ENCODE results near the gene HAGHL. TPM values are rescaled to one million over a fixed set of nuclear protein-coding genes. Genes with fewer than 3 reads are reported as not detected.
A peak's percentile ranks its signal among the peaks of the same experiment; 100 is the strongest.

HAGHL gene
- total and polyA plus RNA-seq, 4 donors, result 4.1 to 26.7 (median 13.1) TPM

- H3K4me1 ChIP-seq (ENCODE audit: control insufficient read depth in 5 of 5, insufficient read depth in 5 of 5, low read length in 5 of 5), result peaks cover 4 to 35% (median 25%) of the 10 kb centered on the region in 5 donors
- no peak overlapping the region for H3K9ac ChIP-seq (ENCODE audit: insufficient read depth in 1 of 2, low read length in 2 of 2)
- no peak for TF ChIP-seq CTCF (IDR thresholded peaks at IDR 0.05; ENCODE audit: control extremely low read depth, extremely low read depth)
- DNase-seq (no peak), ATAC-seq (ENCODE audit: insufficient read depth, low FRiP score) (no peak)
- 45 to 51% methylated on average over 44 of the region's 44 CpGs for WGBS, 2 donors
- no peaks in the 10 kb centered on the region for H3K9me3 ChIP-seq (ENCODE audit: control insufficient read depth in 4 of 4, insufficient read depth in 3 of 4, low read length in 3 of 4)
- H3K27ac ChIP-seq (ENCODE audit: low read depth in 1 of 2, low read length in 1 of 2), result peak overlapping the region; percentile 83 to 94
- H3K4me3 ChIP-seq, result peak overlapping the region; percentile 84
- H3K27me3 ChIP-seq (ENCODE audit: control insufficient read depth in 3 of 3, insufficient read depth in 3 of 3, low read length in 2 of 3), result no peaks in the 10 kb centered on the region
- H3K36me3 ChIP-seq (ENCODE audit: control insufficient read depth in 4 of 4, insufficient read depth in 4 of 4, low read length in 4 of 4), result peaks cover 3 to 21% (median 16%) of the 10 kb centered on the region in 4 donors
These were observed 45.8 kb upstream of the HAGHL start for GRCh38 chr16:680967-681745.

DNA sequence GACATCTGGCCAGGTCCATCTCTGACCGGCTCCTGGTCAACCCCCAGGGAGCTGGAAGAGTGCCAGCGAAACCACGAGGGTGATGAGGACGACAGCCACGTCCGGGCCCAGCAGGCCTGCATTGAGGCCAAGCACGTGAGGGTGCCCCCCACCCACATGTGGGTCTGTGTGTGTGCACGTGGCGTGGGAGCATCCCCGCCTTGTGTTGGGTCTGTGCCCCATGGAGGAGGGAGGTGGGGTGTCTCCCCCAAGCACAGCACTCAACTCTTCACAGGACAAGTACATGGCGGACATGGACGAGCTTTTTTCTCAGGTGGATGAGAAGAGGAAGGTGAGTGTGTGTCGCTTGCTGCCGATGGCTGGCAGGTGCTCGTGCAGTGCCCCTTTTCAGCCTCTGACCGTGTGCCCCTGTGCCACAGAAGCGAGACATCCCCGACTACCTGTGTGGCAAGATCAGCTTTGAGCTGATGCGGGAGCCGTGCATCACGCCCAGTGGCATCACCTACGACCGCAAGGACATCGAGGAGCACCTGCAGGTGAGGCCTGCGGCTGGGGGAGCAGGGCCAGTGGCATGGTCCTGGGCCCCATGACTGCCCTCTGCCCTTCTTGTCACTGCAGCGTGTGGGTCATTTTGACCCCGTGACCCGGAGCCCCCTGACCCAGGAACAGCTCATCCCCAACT is 45.0 kb upstream of the HAGHL start:
- no peak overlapping the region for H3K9ac ChIP-seq (ENCODE audit: insufficient read depth in 1 of 2, low read length in 2 of 2)
- peaks cover 4 to 35% (median 25%) of the 10 kb centered on the region in 5 donors for H3K4me1 ChIP-seq (ENCODE audit: control insufficient read depth in 5 of 5, insufficient read depth in 5 of 5, low read length in 5 of 5)
- 77 to 79% methylated on average over 26 to 28 of the region's 28 CpGs for WGBS, 2 donors
- no peak for TF ChIP-seq CTCF (IDR thresholded peaks at IDR 0.05; ENCODE audit: control extremely low read depth, extremely low read depth)
- H3K36me3 ChIP-seq (ENCODE audit: control insufficient read depth in 4 of 4, insufficient read depth in 4 of 4, low read length in 4 of 4), result peaks cover 3 to 28% (median 17%) of the 10 kb centered on the region in 4 donors
- no peak for DNase-seq
- no peaks in the 10 kb centered on the region for H3K9me3 ChIP-seq (ENCODE audit: control insufficient read depth in 4 of 4, insufficient read depth in 3 of 4, low read length in 3 of 4)
- H3K27me3 ChIP-seq (ENCODE audit: control insufficient read depth in 3 of 3, insufficient read depth in 3 of 3, low read length in 2 of 3), result no peaks in the 10 kb centered on the region
- H3K4me3 ChIP-seq, result no peak overlapping the region
- no peak for ATAC-seq (ENCODE audit: insufficient read depth, low FRiP score)
- H3K27ac ChIP-seq (ENCODE audit: low read depth in 1 of 2, low read length in 1 of 2), result no peak overlapping the region

DNA sequence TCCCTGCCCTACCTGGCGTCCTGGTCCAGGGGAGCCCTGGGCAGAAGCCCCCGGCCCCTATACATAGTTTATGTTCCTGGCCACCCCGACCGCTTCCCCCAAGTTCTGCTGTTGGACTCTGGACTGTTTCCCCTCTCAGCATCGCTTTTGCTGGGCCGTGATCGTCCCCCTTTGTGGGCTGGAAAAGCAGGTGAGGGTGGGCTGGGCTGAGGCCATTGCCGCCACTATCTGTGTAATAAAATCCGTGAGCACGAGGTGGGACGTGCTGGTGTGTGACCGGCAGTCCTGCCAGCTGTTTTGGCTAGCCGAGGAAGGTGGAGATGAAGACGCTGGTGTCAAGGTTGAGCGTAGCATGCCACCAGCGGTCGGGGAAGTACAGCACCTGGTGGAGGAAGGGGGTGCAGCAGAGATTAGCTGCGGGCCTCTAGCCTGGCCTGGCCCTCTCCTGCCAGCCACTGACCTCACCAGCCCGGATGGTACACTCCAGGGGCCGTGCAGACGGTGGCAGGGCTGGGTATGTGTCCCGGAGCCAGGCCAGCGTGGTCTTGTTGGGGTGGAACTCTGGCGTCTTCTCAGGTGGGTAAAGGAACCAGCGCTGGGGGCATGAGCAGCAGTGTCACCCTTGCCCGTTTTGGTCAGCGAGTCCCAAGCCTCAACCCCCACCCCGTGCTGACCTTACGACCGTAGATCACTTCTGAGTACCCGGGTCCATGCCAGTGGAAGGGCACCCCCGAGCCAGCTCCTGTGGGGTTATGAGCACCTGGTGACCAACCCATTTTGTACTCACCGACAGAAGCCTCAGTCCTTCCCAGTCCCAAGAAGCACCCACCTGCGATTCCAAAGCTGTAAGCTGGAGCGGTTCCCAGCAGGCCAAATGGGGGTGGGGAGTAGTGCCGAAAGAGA is 44.2 kb upstream of the HAGHL start:
- 89 to 91% methylated on average over 36 of the region's 36 CpGs for WGBS, 2 donors
- peaks cover 4 to 33% (median 25%) of the 10 kb centered on the region in 5 donors for H3K4me1 ChIP-seq (ENCODE audit: control insufficient read depth in 5 of 5, insufficient read depth in 5 of 5, low read length in 5 of 5)
- H3K4me3 ChIP-seq, result no peak overlapping the region

More for the DNA sequence above, 44.2 kb upstream of the HAGHL start:
- ATAC-seq (ENCODE audit: insufficient read depth, low FRiP score), result no peak
- TF ChIP-seq CTCF (IDR thresholded peaks at IDR 0.05; ENCODE audit: control extremely low read depth, extremely low read depth), result no peak
- no peak for DNase-seq
- Histone ChIP-seq H3K36me3 (ENCODE audit: control insufficient read depth in 4 of 4, insufficient read depth in 4 of 4, low read length in 4 of 4) (peaks cover 3 to 33% (median 21%) of the 10 kb centered on the region in 4 donors), H3K27me3 (ENCODE audit: control insufficient read depth in 3 of 3, insufficient read depth in 3 of 3, low read length in 2 of 3) (no peaks in the 10 kb centered on the region), H3K9me3 (ENCODE audit: control insufficient read depth in 4 of 4, insufficient read depth in 3 of 4, low read length in 3 of 4) (no peaks in the 10 kb centered on the region), H3K27ac (ENCODE audit: low read depth in 1 of 2, low read length in 1 of 2) (no peak overlapping the region), H3K9ac (ENCODE audit: insufficient read depth in 1 of 2, low read length in 2 of 2) (no peak overlapping the region)

All from lung (tissue), 12 donors.